ENCODE measurements around the gene TRAPPC12. TPM values are rescaled to one million over a fixed set of nuclear protein-coding genes. Genes with fewer than 3 reads are reported as not detected.

The TRAPPC12 gene
- 74.8 TPM for polyA plus RNA-seq
- long read RNA-seq, donor 1, transcript TRAPPC12-220 (2 exons, 1,538 nt) = major isoform, 5 of 69 reads
- long read RNA-seq, donor 1, partial matches to known transcripts = 57 of 69 reads
- long read RNA-seq, donor 1, other reads (novel, unspliced or antisense) = 0 of 69 reads
- long read RNA-seq, donor 2, transcript TRAPPC12-220 (2 exons, 1,538 nt) = major isoform, 6 of 16 reads
- long read RNA-seq, donor 2, transcript TRAPPC12-222 (2 exons, 567 nt) = major isoform, 6 of 16 reads
- long read RNA-seq, donor 2, partial matches to known transcripts = 0 of 16 reads
- long read RNA-seq, donor 2, other reads (novel, unspliced or antisense) = 0 of 16 reads
- long read RNA-seq, donor 3 = 0 reads
- long read RNA-seq, donor 4, partial matches to known transcripts = 0 of 2 reads
- long read RNA-seq, donor 4, other reads (novel, unspliced or antisense) = 0 of 2 reads
- long read RNA-seq, donor 5, transcript TRAPPC12-201 (12 exons, 2,508 nt) = major isoform, 7 of 15 reads
- long read RNA-seq, donor 5, partial matches to known transcripts = 5 of 15 reads
- long read RNA-seq, donor 5, other reads (novel, unspliced or antisense) = 0 of 15 reads
- long read RNA-seq, donor 6, transcript TRAPPC12-201 (12 exons, 2,508 nt) = major isoform, 7 of 14 reads
- long read RNA-seq, donor 6, partial matches to known transcripts = 0 of 14 reads
- long read RNA-seq, donor 6, other reads (novel, unspliced or antisense) = 0 of 14 reads
- long read RNA-seq, donor 7, partial matches to known transcripts = 0 of 4 reads
- long read RNA-seq, donor 7, other reads (novel, unspliced or antisense) = 0 of 4 reads
- long read RNA-seq, donor 8, transcript TRAPPC12-220 (2 exons, 1,538 nt) = major isoform, 5 of 14 reads
- long read RNA-seq, donor 8, transcript TRAPPC12-201 (12 exons, 2,508 nt) = major isoform, 5 of 14 reads
- long read RNA-seq, donor 8, partial matches to known transcripts = 0 of 14 reads
- long read RNA-seq, donor 8, other reads (novel, unspliced or antisense) = 0 of 14 reads
- long read RNA-seq, donor 9, transcript TRAPPC12-201 (12 exons, 2,508 nt) = major isoform, 9 of 21 reads
- long read RNA-seq, donor 9, transcript TRAPPC12-220 (2 exons, 1,538 nt) = minor isoform, 6 of 21 reads
- long read RNA-seq, donor 9, transcript TRAPPC12-222 (2 exons, 567 nt) = minor isoform, 5 of 21 reads
- long read RNA-seq, donor 9, partial matches to known transcripts = 0 of 21 reads
- long read RNA-seq, donor 9, other reads (novel, unspliced or antisense) = 0 of 21 reads
- long read RNA-seq, donor 10, transcript TRAPPC12-220 (2 exons, 1,538 nt) = major isoform, 10 of 20 reads
- long read RNA-seq, donor 10, transcript TRAPPC12-201 (12 exons, 2,508 nt) = minor isoform, 7 of 20 reads
- long read RNA-seq, donor 10, partial matches to known transcripts = 0 of 20 reads
- long read RNA-seq, donor 10, other reads (novel, unspliced or antisense) = 0 of 20 reads
- long read RNA-seq, donor 11, partial matches to known transcripts = 0 of 6 reads
- long read RNA-seq, donor 11, other reads (novel, unspliced or antisense) = 0 of 6 reads

- peak within 1 kb of the TSS; percentile 92 for H3K4me3 ChIP-seq (ENCODE audit: low read length)
- peaks cover 10% of the 10 kb centered on the region for H3K4me1 ChIP-seq (ENCODE audit: control insufficient read depth, insufficient read depth, low read length)
- H3K36me3 ChIP-seq (ENCODE audit: control insufficient read depth, insufficient read depth, low read length) = peaks cover 3% of the 10 kb centered on the region
- no CpG with 5 or more reads among the region's 61 CpGs for WGBS (ENCODE audit: insufficient coverage, low lambda C conversion rate)
- no peaks in the 10 kb centered on the region for H3K27me3 ChIP-seq (ENCODE audit: control insufficient read depth, insufficient read depth, low read length)
- DNase-seq = peak; percentile 91 to 96
- H3K27ac ChIP-seq (ENCODE audit: low read length) = peak within 1 kb of the TSS; percentile 92
- H3K9me3 ChIP-seq (ENCODE audit: control insufficient read depth, low read depth, low read length) = peaks cover 10% of the 10 kb centered on the region
Observed at GRCh38 chr2:3379647-3380534, at the start of gene TRAPPC12. TRAPPC12 (plus strand) TSS chr2:3379694; CDS start chr2:3387624, 7,930 bp downstream.

- DNase-seq = no peak
- H3K4me3 ChIP-seq (ENCODE audit: low read length) = no peak overlapping the region
- no peaks in the 10 kb centered on the region for H3K27me3 ChIP-seq (ENCODE audit: control insufficient read depth, insufficient read depth, low read length)
- H3K36me3 ChIP-seq (ENCODE audit: control insufficient read depth, insufficient read depth, low read length) = peaks cover 19% of the 10 kb centered on the region
- no peaks in the 10 kb centered on the region for H3K4me1 ChIP-seq (ENCODE audit: control insufficient read depth, insufficient read depth, low read length)
- H3K27ac ChIP-seq (ENCODE audit: low read length) = no peak overlapping the region
- WGBS (ENCODE audit: insufficient coverage, low lambda C conversion rate) = 100% methylated on average over 1 of the region's 8 CpGs
- no peaks in the 10 kb centered on the region for H3K9me3 ChIP-seq (ENCODE audit: control insufficient read depth, low read depth, low read length)
Observed at GRCh38 chr2:3332133-3332532, 47.4 kb upstream of the TRAPPC12 start.

GRCh38 chr2:3334392-3335345 lies 44.8 kb upstream of the TRAPPC12 start:
- H3K36me3 ChIP-seq (ENCODE audit: control insufficient read depth, insufficient read depth, low read length) = peaks cover 23% of the 10 kb centered on the region
- WGBS (ENCODE audit: insufficient coverage, low lambda C conversion rate) = 100% methylated on average over 3 of the region's 24 CpGs
- no peaks in the 10 kb centered on the region for H3K27me3 ChIP-seq (ENCODE audit: control insufficient read depth, insufficient read depth, low read length)
- H3K4me1 ChIP-seq (ENCODE audit: control insufficient read depth, insufficient read depth, low read length) = no peaks in the 10 kb centered on the region
- DNase-seq = no peak
- no peak overlapping the region for H3K4me3 ChIP-seq (ENCODE audit: low read length)
- no peak overlapping the region for H3K27ac ChIP-seq (ENCODE audit: low read length)
- no peaks in the 10 kb centered on the region for H3K9me3 ChIP-seq (ENCODE audit: control insufficient read depth, low read depth, low read length)

GRCh38 chr2:3336844-3337243 lies 42.6 kb upstream of the TRAPPC12 start:
- Histone ChIP-seq H3K4me1 (ENCODE audit: control insufficient read depth, insufficient read depth, low read length) (no peaks in the 10 kb centered on the region), H3K9me3 (ENCODE audit: control insufficient read depth, low read depth, low read length) (peaks cover 2% of the 10 kb centered on the region), H3K27ac (ENCODE audit: low read length) (no peak overlapping the region), H3K27me3 (ENCODE audit: control insufficient read depth, insufficient read depth, low read length) (no peaks in the 10 kb centered on the region), H3K36me3 (ENCODE audit: control insufficient read depth, insufficient read depth, low read length) (peaks cover 24% of the 10 kb centered on the region), H3K4me3 (ENCODE audit: low read length) (no peak overlapping the region)
- 100% methylated on average over 2 of the region's 2 CpGs for WGBS (ENCODE audit: insufficient coverage, low lambda C conversion rate)
- DNase-seq = no peak

- Histone ChIP-seq H3K27me3 (ENCODE audit: control insufficient read depth, insufficient read depth, low read length) (no peaks in the 10 kb centered on the region), H3K36me3 (ENCODE audit: control insufficient read depth, insufficient read depth, low read length) (peaks cover 23% of the 10 kb centered on the region), H3K4me3 (ENCODE audit: low read length) (no peak overlapping the region), H3K4me1 (ENCODE audit: control insufficient read depth, insufficient read depth, low read length) (no peaks in the 10 kb centered on the region), H3K9me3 (ENCODE audit: control insufficient read depth, low read depth, low read length) (peaks cover 2% of the 10 kb centered on the region), H3K27ac (ENCODE audit: low read length) (no peak overlapping the region)
- 80% methylated on average over 1 of the region's 10 CpGs for WGBS (ENCODE audit: insufficient coverage, low lambda C conversion rate)
- no peak for DNase-seq
Observed at GRCh38 chr2:3338340-3338739, 41.2 kb upstream of the TRAPPC12 start.

- Histone ChIP-seq H3K27ac (ENCODE audit: low read length) (no peak overlapping the region), H3K27me3 (ENCODE audit: control insufficient read depth, insufficient read depth, low read length) (no peaks in the 10 kb centered on the region), H3K9me3 (ENCODE audit: control insufficient read depth, low read depth, low read length) (peaks cover 2% of the 10 kb centered on the region), H3K4me3 (ENCODE audit: low read length) (no peak overlapping the region), H3K4me1 (ENCODE audit: control insufficient read depth, insufficient read depth, low read length) (no peaks in the 10 kb centered on the region), H3K36me3 (ENCODE audit: control insufficient read depth, insufficient read depth, low read length) (peaks cover 15% of the 10 kb centered on the region)
- WGBS (ENCODE audit: insufficient coverage, low lambda C conversion rate) = 100% methylated on average over 1 of the region's 10 CpGs
- DNase-seq = no peak
Observed at GRCh38 chr2:3340144-3340543, 39.4 kb upstream of the TRAPPC12 start.

GRCh38 chr2:3341336-3341735 lies 38.2 kb upstream of the TRAPPC12 start:
- no peak overlapping the region for H3K4me3 ChIP-seq (ENCODE audit: low read length)
- DNase-seq = no peak
- no peak overlapping the region for H3K27ac ChIP-seq (ENCODE audit: low read length)
- no peaks in the 10 kb centered on the region for H3K27me3 ChIP-seq (ENCODE audit: control insufficient read depth, insufficient read depth, low read length)
- no peaks in the 10 kb centered on the region for H3K4me1 ChIP-seq (ENCODE audit: control insufficient read depth, insufficient read depth, low read length)
- no CpG with 5 or more reads among the region's 8 CpGs for WGBS (ENCODE audit: insufficient coverage, low lambda C conversion rate)
- H3K9me3 ChIP-seq (ENCODE audit: control insufficient read depth, low read depth, low read length) = peaks cover 2% of the 10 kb centered on the region
- peaks cover 11% of the 10 kb centered on the region for H3K36me3 ChIP-seq (ENCODE audit: control insufficient read depth, insufficient read depth, low read length)

- Histone ChIP-seq H3K27me3 (ENCODE audit: control insufficient read depth, insufficient read depth, low read length) (no peaks in the 10 kb centered on the region), H3K27ac (ENCODE audit: low read length) (no peak overlapping the region), H3K9me3 (ENCODE audit: control insufficient read depth, low read depth, low read length) (peaks cover 2% of the 10 kb centered on the region), H3K4me3 (ENCODE audit: low read length) (no peak overlapping the region), H3K36me3 (ENCODE audit: control insufficient read depth, insufficient read depth, low read length) (peaks cover 13% of the 10 kb centered on the region), H3K4me1 (ENCODE audit: control insufficient read depth, insufficient read depth, low read length) (no peaks in the 10 kb centered on the region)
- no CpG with 5 or more reads among the region's 9 CpGs for WGBS (ENCODE audit: insufficient coverage, low lambda C conversion rate)
- no peak for DNase-seq
Observed at GRCh38 chr2:3342324-3342723, 37.2 kb upstream of the TRAPPC12 start.
